Activated naive CD8-positive, alpha-beta T cell treated with anti-CD3 and anti-CD28 coated beads for 36 hours (primary cell): Measurements from ENCODE around the gene ICOS. TPM values are rescaled to one million over a fixed set of nuclear protein-coding genes. Genes with fewer than 3 reads are reported as not detected.

Experiments
- DNase-seq: peaks from one replicate; pipeline ENCODE4 v3.0.0; 2021
- H3K27ac Mint-ChIP-seq: one replicate; pipeline ENCODE4 v1.8.0; 2022; ENCODE audit warnings: mild to moderate bottlenecking, moderate library complexity, mixed read lengths
- H3K27me3 Mint-ChIP-seq: one replicate; pipeline ENCODE4 v1.8.0; 2022; ENCODE audit warnings: mild to moderate bottlenecking, mixed read lengths
- H3K36me3 Mint-ChIP-seq: one replicate; pipeline ENCODE4 v1.8.0; 2021; ENCODE audit warnings: mild to moderate bottlenecking, mixed read lengths
- H3K4me1 Mint-ChIP-seq: one replicate; pipeline ENCODE4 v1.8.0; 2021; ENCODE audit warnings: mixed read lengths
- H3K4me3 Mint-ChIP-seq: one replicate; pipeline ENCODE4 v1.8.0; 2022; ENCODE audit warnings: mild to moderate bottlenecking, moderate library complexity, mixed read lengths
- H3K9me3 Mint-ChIP-seq: one replicate; pipeline ENCODE4 v1.8.0; 2022; ENCODE audit warnings: mixed read lengths
- total RNA-seq, 2 experiments: library from RNA; stranded (reverse); gene quantifications; one replicate each; pipeline ENCODE4 v1.2.3, GENCODE V29; 2021

The ICOS gene
- total RNA-seq, 2 experiments from 2014 or later: 99.2 to 101 TPM

DNA sequence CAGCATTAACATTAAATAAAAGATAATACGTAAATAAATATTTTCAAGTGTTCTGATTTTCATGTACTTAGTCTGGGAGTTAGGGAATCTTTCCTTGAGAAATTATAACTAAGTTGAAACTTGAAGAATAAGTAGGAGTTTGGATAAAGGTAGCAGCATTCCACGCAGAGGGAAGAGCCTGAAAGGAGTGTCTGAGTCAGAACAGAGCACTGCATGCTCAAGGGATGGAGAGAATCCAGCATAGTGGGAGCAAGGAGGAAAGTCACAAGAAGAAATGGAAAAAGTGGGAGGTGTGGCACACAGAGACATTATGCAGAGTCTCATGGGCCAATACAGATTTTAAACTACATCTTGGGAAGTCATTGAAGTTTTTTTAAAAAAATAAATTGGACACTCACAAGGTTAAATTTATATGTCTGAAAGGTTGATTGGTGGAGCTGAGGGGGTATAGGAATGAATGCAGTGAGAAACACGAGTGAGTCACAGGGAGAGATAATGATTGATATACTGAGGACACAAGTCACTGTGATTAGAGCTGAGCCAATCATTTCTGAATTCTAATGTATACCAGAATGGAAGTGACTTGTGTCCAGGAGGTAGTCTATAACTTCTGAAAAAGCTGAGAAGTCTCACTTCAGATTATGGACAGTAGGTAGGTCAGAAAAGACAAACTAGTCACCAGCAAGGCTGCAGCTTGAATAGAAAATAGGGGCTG lies 66.9 kb downstream of the ICOS start:
- H3K4me1 Mint-ChIP-seq: peaks cover 88% of the 10 kb centered on the region
- peaks cover 42% of the 10 kb centered on the region for H3K36me3 Mint-ChIP-seq
- peak overlapping the region; percentile 2 for H3K27ac Mint-ChIP-seq
- no peaks in the 10 kb centered on the region for H3K27me3 Mint-ChIP-seq
- H3K9me3 Mint-ChIP-seq: peaks cover 39% of the 10 kb centered on the region
- H3K4me3 Mint-ChIP-seq: no peak overlapping the region
- no peak for DNase-seq

- H3K36me3 Mint-ChIP-seq: peaks cover 41% of the 10 kb centered on the region
- H3K27me3 Mint-ChIP-seq: no peaks in the 10 kb centered on the region
- no peak overlapping the region for H3K4me3 Mint-ChIP-seq
- DNase-seq: no peak
- H3K27ac Mint-ChIP-seq: peak overlapping the region; percentile 92
- H3K9me3 Mint-ChIP-seq: peaks cover 40% of the 10 kb centered on the region
- H3K4me1 Mint-ChIP-seq: peaks cover 82% of the 10 kb centered on the region
Measured at GRCh38 chr2:204004912-204005311, 68.3 kb downstream of the ICOS start.

DNA sequence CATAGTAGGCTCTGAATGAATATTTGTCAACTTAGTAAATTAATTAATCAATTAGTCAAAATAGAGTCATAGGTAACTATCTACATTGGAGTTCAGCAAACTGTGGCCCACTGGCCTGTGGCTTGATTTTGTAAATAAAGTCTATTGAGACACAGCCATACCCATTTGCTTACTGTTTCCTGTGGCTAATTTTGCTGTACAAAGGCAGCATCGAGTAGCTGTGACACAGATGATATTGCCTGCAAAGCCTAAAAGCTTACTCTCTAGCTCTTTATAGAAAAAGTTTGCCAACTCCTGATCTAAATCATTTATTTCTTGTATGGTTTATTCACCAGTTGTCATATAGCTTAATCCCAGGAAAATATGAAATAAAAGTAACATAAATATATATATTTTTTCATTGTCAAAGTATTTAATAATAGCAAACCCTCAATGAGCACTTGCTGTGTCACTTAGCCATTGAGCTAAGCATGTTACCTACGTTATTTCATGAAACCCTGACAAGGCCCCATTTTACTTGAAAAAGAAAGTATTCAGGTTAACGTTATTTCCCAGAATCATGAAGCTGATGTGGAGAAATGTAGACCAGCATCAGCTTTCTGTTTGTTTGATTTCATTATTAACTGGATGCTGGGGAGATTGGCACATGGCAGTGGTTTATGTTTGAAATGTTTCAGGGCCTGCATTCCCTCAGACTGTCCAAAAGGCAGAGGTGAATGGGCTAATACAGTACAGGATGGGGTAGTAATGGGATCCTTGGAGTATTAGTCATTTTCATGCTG lies 69.6 kb downstream of the ICOS start:
- Mint-ChIP-seq H3K27me3 (no peaks in the 10 kb centered on the region), H3K4me3 (no peak overlapping the region), H3K27ac (peak overlapping the region; percentile 92), H3K36me3 (peaks cover 41% of the 10 kb centered on the region), H3K9me3 (peaks cover 41% of the 10 kb centered on the region), H3K4me1 (peaks cover 81% of the 10 kb centered on the region)
- DNase-seq: no peak

DNA sequence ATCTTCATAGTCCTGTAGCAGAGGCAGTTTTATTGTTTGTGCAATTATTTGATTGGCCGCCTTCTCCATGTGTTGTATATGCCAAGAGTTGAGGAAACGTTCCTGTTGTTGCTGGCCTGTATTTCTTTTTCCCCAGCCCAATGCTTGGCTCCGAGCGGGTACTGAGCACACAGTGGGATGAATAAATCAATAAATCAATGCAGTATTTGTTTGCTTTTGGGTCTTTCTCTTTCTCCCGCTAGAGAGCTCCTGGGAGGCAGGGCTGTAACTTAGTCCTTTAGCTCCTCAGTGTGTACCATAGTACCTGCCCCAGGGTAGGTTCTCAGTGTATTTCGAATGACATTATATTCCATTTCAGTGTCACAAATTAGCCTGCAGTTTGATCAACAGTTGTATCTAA lies 71.8 kb downstream of the ICOS start:
- DNase-seq: no peak
- Mint-ChIP-seq H3K36me3 (peaks cover 33% of the 10 kb centered on the region), H3K4me3 (no peak overlapping the region), H3K9me3 (peaks cover 32% of the 10 kb centered on the region), H3K27ac (no peak overlapping the region), H3K27me3 (no peaks in the 10 kb centered on the region), H3K4me1 (peaks cover 74% of the 10 kb centered on the region)

DNA sequence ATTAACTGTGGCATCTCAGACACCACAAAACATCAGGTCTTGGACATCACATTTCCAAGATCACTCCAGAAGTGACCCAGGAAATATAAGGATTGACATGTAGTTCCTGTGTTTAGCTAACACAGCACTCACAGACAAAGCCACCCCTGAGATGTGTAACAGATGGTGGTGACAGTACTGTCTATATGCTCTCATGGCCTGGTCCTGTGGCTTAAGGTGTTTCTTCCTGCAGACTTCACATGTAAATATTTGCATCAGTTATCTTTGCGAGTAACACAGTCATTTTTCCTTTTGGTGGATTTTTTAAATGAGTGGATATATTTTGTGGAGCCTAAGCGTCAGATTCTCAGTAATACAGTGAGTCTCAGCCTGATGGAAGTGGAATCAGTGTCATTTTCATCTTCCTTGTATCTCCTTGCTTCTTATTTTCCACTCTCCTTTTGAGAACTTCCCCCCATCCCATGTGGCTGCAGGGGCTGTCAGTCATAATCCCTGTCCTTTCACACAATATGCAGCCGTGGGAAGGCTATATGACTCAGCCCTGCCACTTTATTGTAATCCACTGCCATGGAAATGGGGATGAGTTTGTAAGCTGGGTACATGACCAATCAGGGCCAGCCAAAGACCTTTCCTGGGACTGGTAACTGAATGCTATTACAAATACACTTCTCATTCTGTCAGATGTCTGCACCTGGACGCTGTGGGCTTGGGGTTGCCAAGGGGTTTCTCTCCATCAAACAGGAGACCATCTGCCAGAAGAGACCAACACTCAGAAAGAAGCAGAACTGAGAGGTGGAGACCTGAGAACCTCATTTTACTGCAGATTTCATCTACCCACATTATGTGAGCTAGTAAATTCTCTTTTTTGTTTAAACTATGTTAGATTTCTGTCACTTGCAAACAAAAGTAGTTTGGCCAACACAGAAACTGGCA lies 74.3 kb downstream of the ICOS start:
- Mint-ChIP-seq H3K27ac (no peak overlapping the region), H3K27me3 (no peaks in the 10 kb centered on the region), H3K9me3 (peaks cover 23% of the 10 kb centered on the region), H3K4me3 (no peak overlapping the region), H3K4me1 (peaks cover 54% of the 10 kb centered on the region), H3K36me3 (peaks cover 24% of the 10 kb centered on the region)
- DNase-seq: no peak

Other genes with a start within 250 kb of the ICOS start
- 10 to 100 TPM; 84.0 to 88.8 TPM for gene CD28, start 230.1 kb upstream of the ICOS start, total RNA-seq
- 10 to 100 TPM; 45.6 to 50.9 TPM for gene CTLA4, start 69.0 kb upstream of the ICOS start, total RNA-seq